SK-N-MC (cell line): ENCODE results near the gene PBOV1.

Source experiments
- EZH2 ChIP-seq: fragments of 200-600 bp; sonication (generic); IDR thresholded peaks from one replicate; pipeline ENCODE4 v1.6.1; 2017; ENCODE audit warnings: antibody characterized with exemption
- POLR2AphosphoS5 ChIP-seq: IDR thresholded peaks from 2 replicates; pipeline ENCODE4 v1.6.1; 2012; ENCODE audit warnings: mild to moderate bottlenecking, low read depth, low read length, borderline replicate concordance

- no peak for TF ChIP-seq POLR2AphosphoS5
- TF ChIP-seq EZH2, result no peak
Measured at GRCh38 chr6:138258991-138259390, 40.7 kb upstream of the PBOV1 start.
